CD4-positive, alpha-beta T cell treated with Interleukin-21 for 1 hour (primary cell): ENCODE measurements around the gene BCL2L13.
A peak's percentile ranks its signal among the peaks of the same experiment; 100 is the strongest.
"Not testable (repeated sequence)": the region's sequence is repeated elsewhere in the genome, so short reads cannot be mapped to it uniquely, and the experiment has no call there.

Experiments
- DNase-seq: peaks from one replicate; pipeline ENCODE4 v3.0.0-alpha.2; 2020

BCL2L13 gene

GRCh38 chr22:17698276-17698675 lies 59.7 kb downstream of the BCL2L13 start:
- not testable (repeated sequence) for DNase-seq

- no peak for DNase-seq
These were observed 60.4 kb downstream of the BCL2L13 start for GRCh38 chr22:17698948-17699347.

- no peak for DNase-seq
These were observed 61.3 kb downstream of the BCL2L13 start for GRCh38 chr22:17699696-17700340.

GRCh38 chr22:17700778-17701177 lies 62.2 kb downstream of the BCL2L13 start:
- no peak for DNase-seq

- DNase-seq = no peak
These were observed 65.3 kb downstream of the BCL2L13 start for GRCh38 chr22:17703811-17704210.

- no peak for DNase-seq
These were observed 67.0 kb downstream of the BCL2L13 start for GRCh38 chr22:17705546-17705945.

- peak; percentile 33 for DNase-seq
These were observed 67.7 kb downstream of the BCL2L13 start for GRCh38 chr22:17705951-17706900.

- DNase-seq = no peak
These were observed 68.4 kb downstream of the BCL2L13 start for GRCh38 chr22:17706947-17707346.

- no peak for DNase-seq
These were observed 69.0 kb downstream of the BCL2L13 start for GRCh38 chr22:17707526-17707925.

GRCh38 chr22:17710023-17710422 lies 71.5 kb downstream of the BCL2L13 start:
- DNase-seq = no peak

- DNase-seq = no peak
These were observed 73.9 kb downstream of the BCL2L13 start for GRCh38 chr22:17712441-17712840.

- no peak for DNase-seq
These were observed 78.0 kb downstream of the BCL2L13 start for GRCh38 chr22:17716529-17716928.

GRCh38 chr22:17717708-17718107 lies 79.2 kb downstream of the BCL2L13 start:
- no peak for DNase-seq

- no peak for DNase-seq
These were observed 81.4 kb downstream of the BCL2L13 start for GRCh38 chr22:17719911-17720310.

GRCh38 chr22:17724241-17724640 lies 85.7 kb downstream of the BCL2L13 start:
- DNase-seq = no peak

- no peak for DNase-seq
These were observed 86.3 kb downstream of the BCL2L13 start for GRCh38 chr22:17724678-17725499.

- DNase-seq = no peak
These were observed 86.9 kb downstream of the BCL2L13 start for GRCh38 chr22:17725500-17725796.

GRCh38 chr22:17726006-17726927 lies 87.7 kb downstream of the BCL2L13 start:
- no peak for DNase-seq

- DNase-seq = no peak
These were observed 88.7 kb downstream of the BCL2L13 start for GRCh38 chr22:17726928-17727897.

- no peak for DNase-seq
These were observed 90.2 kb downstream of the BCL2L13 start for GRCh38 chr22:17728786-17729185.

- DNase-seq = no peak
These were observed 91.0 kb downstream of the BCL2L13 start for GRCh38 chr22:17729561-17729960.
